RWPE1 (cell line): Measurements from ENCODE around the gene CAPN12.

ENCODE experiments used
- CTCF ChIA-PET: fragments of 350-600 bp; sonication (Branson Sonifier 250); formaldehyde crosslinking; extraction: SDS; loops from one replicate; lab custom pipeline; 2021; lab: Yijun Ruan, JAX
- POLR2A ChIA-PET: fragments of 400-600 bp; formaldehyde crosslinking; extraction: SDS; loops from one replicate; lab custom pipeline; 2020; ENCODE audit warnings: antibody characterized with exemption; ENCODE audit not compliant: low non-redundant PET; lab: Yijun Ruan, JAX
- DNase-seq: peaks from one replicate; pipeline ENCODE4 v3.0.0; 2012; ENCODE audit warnings: low spot score
- H3K27ac ChIP-seq: fragments of 450-650 bp; 2 replicates; pipeline ENCODE4 v1.5.1; 2017
- CTCF ChIP-seq: fragments of 450-650 bp; conservative IDR thresholded peaks from 2 replicates; pipeline ENCODE4 v1.5.1; 2017; ENCODE audit warnings: low read depth, mild to moderate bottlenecking

The CAPN12 gene

GRCh38 chr19:38699027-38699346 lies 45.3 kb downstream of the CAPN12 start:
- peak; percentile 59 for DNase-seq
- ChIA-PET CTCF (interaction anchor here (0.6 kb wide), 1 partner anchor 13 kb away, joined by 5 read pairs; no protein-coding TSS in a partner anchor), POLR2A (interaction anchor here (0.6 to 0.7 kb wide), 2 partner anchors 13 to 186 kb away, joined by 4 read pairs; no protein-coding TSS in a partner anchor)
- no peak for TF ChIP-seq CTCF
- H3K27ac ChIP-seq, result peak overlapping the region; percentile 87

GRCh38 chr19:38698225-38699026 lies 45.8 kb downstream of the CAPN12 start:
- no peak for DNase-seq
- CTCF ChIA-PET, result no interaction called here
- H3K27ac ChIP-seq, result peak overlapping the region; percentile 87
- TF ChIP-seq CTCF, result no peak
- POLR2A ChIA-PET, result no interaction called here

GRCh38 chr19:38697641-38698071 lies 46.6 kb downstream of the CAPN12 start:
- DNase-seq, result no peak
- TF ChIP-seq CTCF, result no peak
- POLR2A ChIA-PET, result no interaction called here
- CTCF ChIA-PET, result no interaction called here
- H3K27ac ChIP-seq, result peak overlapping the region; percentile 87

DNA sequence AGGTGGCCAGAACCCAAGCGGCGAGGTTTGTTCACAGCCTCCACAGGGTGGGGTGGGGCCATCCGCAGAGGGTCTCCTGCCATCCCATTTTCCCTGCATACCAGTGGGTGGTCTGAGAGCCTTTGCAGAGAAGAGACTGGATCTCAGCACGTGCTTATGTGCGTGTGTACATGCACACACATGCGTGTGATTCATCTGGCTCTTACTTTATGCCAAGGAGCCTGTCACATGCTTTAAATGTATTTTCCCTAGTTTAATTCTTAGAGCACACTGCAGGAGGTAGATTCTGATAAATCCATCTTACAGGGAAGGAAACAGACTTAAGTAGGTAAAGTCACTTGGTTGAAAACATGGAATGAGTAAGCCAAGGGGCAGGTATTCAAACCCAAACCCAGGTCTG lies 47.1 kb downstream of the CAPN12 start:
- TF ChIP-seq CTCF, result no peak
- ChIA-PET POLR2A (no interaction called here), CTCF (no interaction called here)
- no peak for DNase-seq
- peak overlapping the region; percentile 87 for H3K27ac ChIP-seq

DNA sequence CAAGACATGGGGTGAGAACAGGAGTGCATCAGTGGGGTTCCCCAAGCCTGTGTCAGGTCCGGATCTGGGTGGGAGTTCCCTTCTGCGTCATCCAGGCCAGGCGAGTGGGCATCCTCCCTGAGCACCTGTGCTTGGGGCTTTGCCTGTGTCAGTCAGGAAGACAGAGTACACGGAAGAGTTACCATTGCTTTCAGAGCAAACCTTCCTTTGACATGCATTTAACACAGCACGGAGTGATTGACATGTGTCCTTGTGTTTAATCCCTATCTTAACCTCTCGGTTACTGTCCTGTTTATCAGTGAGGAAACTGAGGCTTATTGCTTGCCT lies 47.6 kb downstream of the CAPN12 start:
- POLR2A ChIA-PET, result no interaction called here
- no peak for TF ChIP-seq CTCF
- CTCF ChIA-PET, result no interaction called here
- H3K27ac ChIP-seq, result peak overlapping the region; percentile 87
- no peak for DNase-seq

DNA sequence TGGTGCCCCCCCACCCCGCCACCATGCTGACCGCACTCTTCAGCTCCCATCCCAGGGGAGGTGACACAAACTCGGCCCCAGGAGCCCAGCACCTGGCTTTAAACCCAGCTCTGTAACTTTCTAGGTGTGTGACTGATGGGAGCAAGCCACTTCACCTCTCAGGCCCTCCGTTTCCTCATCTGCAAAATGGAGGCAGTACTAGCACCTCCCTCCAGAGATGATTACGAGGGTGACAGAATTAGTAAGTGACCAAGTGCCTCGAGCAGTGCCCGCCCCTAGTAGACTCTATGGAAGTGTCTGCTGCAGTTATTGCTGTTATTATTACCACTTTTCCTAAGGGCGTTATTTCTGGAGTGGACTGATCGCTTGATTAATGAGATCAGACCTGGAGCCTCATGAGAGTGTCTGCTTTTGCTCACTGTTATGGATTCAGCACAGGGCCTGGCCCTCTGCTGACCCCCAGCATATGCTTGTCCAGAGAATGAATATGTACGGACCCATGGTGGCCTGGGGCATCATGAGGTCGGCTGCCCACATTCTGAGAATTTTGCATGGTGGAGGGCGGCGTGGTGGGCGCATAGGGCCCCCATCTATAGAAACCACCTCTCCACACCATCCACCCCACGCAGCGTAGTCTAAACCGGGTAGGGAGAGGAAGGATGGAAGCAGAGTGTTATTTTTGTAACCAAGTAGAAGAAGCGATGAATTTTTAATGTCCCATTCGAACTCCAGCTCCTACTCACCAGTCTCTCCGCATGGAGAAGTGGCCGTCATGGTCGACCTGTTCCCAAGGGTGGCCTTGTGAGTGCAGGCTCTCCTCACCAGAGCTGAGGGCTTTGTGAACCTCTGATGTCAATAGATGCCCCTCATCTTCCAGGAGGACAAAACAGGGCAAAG lies 48.2 kb downstream of the CAPN12 start:
- ChIA-PET CTCF (no interaction called here), POLR2A (interaction anchor here (0.6 kb wide), 1 partner anchor 50 kb away, joined by 5 read pairs; no protein-coding TSS in a partner anchor)
- peak overlapping the region; percentile 87 for H3K27ac ChIP-seq
- no peak for TF ChIP-seq CTCF
- no peak for DNase-seq
